PC-3 (cell line): ENCODE measurements around the gene ZNF407.

Source experiments
- CTCF ChIP-seq: fragments of 300-600 bp; sonication (generic); conservative IDR thresholded peaks from 2 replicates; pipeline ENCODE4 v1.5.1; 2017; ENCODE audit warnings: antibody characterized with exemption, low read depth, mild to moderate bottlenecking, low read length
- EZH2 ChIP-seq: fragments of 300-600 bp; sonication (generic); IDR thresholded peaks from one replicate; pipeline ENCODE4 v1.6.1; 2017; ENCODE audit warnings: antibody characterized with exemption, mild to moderate bottlenecking, low read length; ENCODE audit not compliant: unreplicated experiment
- EZH2phosphoT487 ChIP-seq: fragments of 300-600 bp; sonication (generic); IDR thresholded peaks from 2 replicates; pipeline ENCODE4 v1.6.1; 2018; ENCODE audit warnings: mild to moderate bottlenecking, antibody characterized with exemption, low read length, borderline replicate concordance

GRCh38 chr18:74556126-74556525 is 41.5 kb upstream of the ZNF407 start:
- TF ChIP-seq CTCF: no peak
- TF ChIP-seq EZH2: no peak
- TF ChIP-seq EZH2phosphoT487: no peak
